GM19324 (cell line): ENCODE measurements around the gene HERPUD1.
"Not testable (repeated sequence)": the region's sequence is repeated elsewhere in the genome, so short reads cannot be mapped to it uniquely, and the experiment has no call there.

ENCODE experiments used
- ATAC-seq: cut with Tn5 transposase; IDR thresholded peaks from one replicate; pipeline ENCODE4 v1.9.1; 2021; ENCODE audit warnings: mild to moderate bottlenecking, moderate library complexity; ENCODE audit not compliant: unreplicated experiment, low FRiP score

HERPUD1 gene

DNA sequence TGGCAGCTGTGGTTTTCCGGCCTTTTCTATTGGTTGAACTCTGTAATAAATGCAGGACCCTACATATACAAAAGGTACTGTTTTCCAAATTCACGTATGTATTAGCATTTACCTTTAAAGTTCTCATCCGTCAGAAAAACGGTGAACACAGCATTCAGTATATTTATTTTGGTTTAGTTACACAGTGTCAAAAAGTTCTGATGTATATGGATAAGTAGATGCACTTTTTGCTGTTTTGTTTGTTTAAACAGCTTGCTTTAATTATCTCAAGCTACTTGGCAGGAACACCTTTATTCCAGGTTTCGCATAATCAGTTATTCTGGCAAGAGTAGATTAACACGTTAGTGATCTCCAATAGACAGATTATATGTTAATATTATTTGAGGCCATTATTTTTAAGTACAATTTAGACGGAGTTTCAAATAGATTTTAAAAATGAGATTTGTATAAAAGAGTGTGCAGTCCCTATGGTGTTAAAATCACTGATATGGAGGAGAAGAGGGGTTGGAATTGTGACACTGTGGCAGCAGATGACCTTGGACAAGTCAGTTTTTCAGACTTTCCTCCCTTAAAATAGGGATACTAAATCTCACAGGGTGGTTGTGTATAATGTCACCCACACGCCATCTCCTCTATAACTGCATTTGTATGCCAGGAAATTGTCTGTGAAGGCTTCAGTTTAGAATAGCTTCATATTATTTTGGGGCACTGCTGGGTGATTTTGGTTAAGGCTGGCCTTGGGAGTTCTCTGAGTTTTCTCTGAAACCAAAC is 2.1 kb downstream of the HERPUD1 start:
- ATAC-seq: no peak

DNA sequence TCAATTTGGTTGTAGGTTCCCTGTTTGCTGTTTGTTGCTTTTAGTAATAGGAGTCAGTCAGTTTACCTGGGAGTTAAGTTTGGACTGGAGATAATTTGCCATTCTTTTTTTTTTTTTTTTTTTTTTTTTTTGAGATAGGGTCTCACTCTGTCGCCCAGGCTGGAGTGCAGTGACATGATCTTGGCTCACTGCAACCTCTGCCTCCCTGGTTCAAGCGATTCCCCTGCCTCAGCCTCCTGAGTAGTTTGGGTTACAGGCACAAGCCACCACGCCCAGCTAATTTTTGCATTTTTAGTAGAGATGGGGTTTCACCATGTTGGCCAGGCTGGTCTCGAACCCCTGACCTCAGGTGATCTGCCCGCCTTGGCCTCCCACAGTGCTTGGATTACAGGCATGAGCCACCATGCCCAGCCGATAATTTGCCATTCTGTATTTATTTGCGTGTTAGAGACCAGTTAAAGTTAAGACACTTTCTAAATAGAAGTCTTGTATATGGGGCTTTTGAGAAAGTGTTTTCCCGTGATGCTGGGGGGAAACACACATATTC is 2.7 kb downstream of the HERPUD1 start:
- ATAC-seq: not testable (repeated sequence)

DNA sequence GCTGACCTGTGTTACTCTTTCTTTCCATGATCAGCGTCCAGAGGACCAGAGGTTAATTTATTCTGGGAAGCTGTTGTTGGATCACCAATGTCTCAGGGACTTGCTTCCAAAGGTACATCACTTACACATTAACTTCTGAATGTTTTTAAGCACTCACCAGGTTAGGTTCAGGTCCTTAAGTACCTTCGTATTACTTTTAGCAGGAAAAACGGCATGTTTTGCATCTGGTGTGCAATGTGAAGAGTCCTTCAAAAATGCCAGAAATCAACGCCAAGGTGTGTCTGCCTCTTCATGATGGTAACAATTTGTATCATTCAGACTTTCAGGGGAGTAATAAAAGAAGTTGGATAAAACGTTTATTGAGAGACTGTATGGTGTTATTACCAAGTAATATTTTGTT is 3.3 kb downstream of the HERPUD1 start:
- no peak for ATAC-seq

DNA sequence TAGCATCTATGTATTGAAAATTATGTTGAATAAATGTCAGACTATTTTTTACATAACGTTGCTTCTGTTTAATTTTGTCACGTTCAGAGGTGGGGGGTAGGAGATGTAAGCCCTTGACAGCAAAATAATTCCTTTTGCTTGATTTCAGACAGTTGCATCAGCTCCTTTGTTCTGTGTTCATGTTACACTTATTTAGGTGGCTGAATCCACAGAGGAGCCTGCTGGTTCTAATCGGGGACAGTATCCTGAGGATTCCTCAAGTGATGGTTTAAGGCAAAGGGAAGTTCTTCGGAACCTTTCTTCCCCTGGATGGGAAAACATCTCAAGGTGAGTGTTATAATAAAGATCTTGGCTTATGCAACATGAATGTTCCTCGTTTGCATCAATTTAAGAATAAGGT is 4.5 kb downstream of the HERPUD1 start:
- no peak for ATAC-seq

DNA sequence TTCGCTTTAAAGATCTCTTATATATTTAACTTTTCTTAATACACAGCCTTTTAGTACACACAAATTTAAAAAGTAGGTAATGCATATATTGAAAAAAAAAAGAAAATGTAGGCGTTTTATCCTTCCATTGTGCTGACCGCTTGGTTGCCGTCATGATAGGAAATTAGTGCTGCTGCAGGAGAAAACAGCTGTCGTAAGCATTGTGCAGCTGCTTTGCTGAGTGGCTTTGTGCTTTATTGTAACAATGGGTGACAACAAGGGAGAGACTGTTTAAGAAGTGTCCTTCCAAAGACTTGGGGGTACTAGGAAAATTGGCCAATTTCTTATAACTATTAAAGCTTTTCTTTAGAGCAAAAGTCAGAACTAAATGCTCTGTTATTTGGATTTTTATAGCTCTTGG is 5.0 kb downstream of the HERPUD1 start:
- ATAC-seq: no peak

DNA sequence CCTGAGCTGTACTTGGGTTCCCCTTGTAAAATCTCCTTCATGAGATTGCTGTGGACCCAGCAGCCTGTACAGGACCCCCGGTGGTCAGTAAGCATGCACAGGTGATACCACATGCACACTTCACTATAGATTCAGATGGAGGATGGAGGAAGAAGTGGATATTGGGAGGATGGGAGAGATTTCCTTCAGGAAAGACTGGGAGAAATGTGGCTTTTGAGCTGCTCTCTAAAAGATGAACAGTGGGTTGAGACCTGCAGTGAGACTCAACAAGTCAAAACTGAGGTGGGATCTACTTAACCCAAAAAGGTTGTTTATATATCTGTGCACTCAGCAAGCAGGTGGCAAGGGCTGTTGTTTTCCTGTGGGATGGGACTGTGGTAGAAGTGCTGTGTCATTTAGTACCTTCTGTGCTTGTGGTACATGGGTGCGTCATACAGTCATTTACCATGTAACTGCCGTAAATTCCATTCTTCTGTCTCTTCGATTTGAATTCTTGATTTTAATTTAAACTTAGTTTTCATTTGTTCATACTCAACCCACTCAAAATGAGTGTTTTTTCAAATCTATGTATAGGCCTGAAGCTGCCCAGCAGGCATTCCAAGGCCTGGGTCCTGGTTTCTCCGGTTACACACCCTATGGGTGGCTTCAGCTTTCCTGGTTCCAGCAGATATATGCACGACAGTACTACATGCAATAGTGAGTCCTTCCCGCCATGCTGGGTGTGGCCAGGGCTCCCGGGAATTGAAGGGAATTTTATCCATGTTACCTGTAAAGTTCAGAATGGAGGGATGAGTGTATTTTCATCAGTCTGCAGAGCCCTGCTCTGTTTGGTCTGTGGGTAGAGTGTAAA is 6.9 kb downstream of the HERPUD1 start:
- ATAC-seq: no peak

DNA sequence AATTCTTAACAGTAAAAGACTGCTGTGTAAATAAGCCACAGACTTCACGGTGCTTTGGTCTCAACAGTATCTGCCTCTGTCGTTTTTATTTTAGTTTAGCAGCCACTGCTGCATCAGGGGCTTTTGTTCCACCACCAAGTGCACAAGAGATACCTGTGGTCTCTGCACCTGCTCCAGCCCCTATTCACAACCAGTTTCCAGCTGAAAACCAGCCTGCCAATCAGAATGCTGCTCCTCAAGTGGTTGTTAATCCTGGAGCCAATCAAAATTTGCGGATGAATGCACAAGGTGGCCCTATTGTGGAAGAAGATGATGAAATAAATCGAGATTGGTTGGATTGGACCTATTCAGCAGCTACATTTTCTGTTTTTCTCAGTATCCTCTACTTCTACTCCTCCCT is 7.9 kb downstream of the HERPUD1 start:
- no peak for ATAC-seq

DNA sequence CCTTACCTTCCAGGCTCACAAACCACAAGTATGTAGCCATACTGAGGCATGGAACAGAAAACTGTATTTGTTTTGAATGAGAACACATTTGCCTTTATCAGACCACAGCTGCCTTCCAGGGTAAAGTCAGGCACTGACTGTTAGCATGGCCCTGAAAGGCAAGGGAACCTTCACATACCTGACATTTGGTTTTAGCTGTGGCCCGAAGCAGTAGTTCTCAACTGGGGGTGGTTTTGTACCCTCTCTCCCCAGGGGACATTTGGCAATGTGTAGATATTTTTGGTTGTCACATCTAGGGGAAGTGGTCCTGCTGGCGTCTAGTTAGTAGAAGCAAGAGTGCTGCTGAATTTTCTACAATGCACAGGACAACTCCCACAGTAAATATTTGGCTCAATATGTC is 9.2 kb downstream of the HERPUD1 start:
- no peak for ATAC-seq

DNA sequence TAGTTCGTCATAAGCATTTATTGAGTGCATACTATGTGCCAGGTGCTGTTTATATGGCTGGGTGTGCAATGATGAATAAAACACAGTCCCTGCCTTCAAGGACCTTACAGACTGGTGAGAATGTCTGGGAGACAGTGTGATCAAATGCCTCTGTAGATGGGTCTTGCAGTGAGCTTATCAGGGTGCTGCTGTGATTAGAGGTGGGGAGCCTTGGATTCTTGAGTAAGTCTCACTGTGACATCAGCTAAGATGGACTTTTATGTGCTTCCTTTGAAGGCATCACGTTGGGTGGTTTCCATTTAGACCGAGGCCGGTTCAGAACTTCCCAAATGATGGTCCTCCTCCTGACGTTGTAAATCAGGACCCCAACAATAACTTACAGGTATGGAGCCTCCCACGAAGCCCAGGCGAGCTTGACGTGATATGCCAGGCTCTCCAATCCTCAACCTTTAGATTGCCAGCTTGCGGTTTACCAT is 10.0 kb downstream of the HERPUD1 start:
- no peak for ATAC-seq

DNA sequence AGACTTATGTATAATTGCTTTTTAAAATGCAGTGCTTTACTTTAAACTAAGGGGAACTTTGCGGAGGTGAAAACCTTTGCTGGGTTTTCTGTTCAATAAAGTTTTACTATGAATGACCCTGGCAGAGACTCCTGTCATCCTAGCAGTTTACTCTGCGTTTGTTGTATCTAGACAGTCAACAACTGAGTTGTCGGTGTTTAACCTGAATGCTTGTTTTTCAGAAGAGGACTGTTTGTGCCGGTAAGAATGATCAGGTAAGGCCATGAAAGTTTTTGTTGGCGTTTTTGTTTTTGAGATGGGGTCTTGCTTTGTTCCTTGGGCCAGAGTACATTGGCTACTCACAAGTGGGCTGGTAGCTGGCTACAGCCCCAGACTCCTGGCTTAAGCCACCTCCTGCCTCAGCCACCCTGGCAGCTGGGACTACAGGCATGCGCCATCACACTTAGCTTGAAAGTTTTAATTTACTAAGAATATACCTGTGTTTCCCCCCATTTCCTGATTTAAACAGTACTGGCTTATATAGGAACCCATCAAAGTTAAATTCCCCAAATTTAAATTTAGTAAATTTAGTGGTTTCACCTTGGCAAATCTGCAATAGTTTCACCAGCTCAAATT is 11.9 kb downstream of the HERPUD1 start:
- ATAC-seq: no peak

DNA sequence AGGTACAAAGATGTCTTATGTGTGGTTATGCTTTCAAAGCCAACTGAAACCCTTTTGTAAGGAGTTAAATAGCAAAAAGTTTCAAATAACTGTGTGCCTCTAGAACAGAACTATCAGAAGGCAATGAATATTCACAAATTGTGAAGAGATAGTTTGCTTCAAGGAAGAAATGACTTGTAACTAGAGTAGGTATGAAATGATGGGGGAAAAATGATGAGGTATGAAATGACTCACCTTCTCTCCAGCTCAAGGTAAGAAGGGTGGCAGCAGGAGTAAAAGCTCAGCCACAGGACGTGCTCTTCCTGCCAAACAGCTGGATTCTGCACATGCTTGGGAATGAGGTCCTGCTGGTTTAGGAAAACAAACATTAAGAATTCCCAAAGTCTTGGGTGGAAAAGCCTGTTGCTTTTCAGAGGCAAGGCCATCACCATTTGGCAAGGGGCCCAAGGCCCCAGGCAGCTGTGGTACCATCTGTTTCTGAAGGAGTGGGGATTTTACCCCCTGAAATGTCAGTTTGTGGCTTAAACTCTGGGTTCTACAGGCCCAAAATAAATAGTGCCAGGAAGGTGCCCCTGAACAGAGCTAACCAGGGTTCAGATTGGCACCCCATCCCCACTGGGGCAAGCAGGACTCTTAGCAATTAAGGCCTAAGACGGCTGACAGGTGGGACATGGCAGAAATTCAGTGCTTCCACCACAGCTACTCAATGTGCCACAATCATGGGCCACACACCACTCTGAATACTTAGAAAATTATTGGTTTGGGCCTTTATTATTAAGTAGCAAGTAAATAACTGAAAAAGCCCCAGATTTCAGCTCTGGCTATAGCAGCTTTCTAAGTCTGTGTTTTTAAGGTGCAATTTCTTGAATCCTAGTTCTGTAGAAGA is 13.3 kb downstream of the HERPUD1 start:
- no peak for ATAC-seq

DNA sequence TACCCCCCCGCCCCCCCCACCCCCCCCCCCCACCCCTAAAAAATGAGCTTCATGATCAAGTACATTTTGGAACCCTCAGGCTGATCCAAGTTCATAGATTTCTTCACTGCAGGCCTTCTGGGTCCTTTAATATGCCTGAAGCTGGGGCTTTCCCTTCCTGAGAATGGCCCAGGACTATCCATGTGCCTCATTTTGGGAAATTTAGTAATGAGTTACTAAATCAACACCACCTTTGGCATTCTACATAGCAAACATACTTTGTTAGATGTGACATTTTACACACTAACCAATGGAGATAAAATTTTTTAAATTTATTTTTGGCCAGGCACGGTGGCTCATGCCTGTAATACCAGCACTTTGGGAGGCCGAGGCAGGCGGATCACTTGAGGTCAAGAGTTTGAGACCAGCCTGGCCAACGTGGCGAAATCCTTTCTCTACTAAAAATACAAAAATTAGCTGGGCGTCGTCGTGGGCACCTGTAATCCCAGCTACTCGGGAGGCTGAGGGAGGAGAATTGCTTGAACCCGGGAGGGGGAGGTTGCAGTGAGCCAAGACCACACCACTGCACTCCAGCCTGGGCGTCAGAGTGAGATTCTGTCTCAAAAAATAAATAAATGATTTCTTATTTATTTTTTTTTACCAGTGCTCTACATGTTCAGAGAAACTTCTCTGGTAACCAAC is 14.0 kb downstream of the HERPUD1 start:
- ATAC-seq: no peak

DNA sequence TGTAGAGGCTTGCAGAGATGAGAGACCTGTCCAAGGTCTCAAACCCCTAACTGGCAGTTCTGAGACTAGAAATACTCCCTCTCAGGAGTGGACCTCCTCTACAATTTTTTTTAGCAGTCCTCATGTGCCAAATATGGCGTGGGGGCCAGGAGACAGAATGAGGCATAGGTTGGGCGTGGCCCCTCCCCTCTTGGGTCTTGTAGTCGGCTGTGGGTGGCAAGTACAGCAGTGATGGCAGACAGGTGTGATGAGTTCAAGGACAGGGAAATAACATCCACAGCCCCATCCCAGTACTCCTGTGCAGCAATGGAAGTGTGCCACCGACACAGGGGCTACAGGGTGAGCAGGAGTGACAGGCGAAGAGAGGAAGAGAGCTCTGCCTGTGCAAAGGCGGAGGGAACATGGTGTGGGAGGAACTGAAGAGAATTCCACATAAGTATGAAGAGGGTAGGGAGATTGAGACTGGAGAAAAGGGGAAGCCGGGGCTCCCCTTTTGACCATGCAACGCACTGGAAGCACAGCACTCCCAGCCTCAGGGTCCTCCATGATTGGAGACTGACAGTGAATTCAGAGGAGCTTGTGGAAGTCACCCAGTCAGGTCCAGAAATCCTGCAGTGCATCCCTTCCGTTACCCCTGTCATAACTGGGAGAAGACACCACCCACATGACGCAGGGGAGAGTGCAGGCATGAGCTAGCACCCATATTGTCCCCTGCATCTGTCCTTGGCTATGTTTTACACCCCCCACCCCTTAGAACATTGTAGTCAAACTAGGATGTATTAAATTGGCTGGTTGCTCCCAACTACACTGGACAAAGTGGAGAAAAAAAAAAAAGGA is 15.0 kb downstream of the HERPUD1 start:
- ATAC-seq: no peak

DNA sequence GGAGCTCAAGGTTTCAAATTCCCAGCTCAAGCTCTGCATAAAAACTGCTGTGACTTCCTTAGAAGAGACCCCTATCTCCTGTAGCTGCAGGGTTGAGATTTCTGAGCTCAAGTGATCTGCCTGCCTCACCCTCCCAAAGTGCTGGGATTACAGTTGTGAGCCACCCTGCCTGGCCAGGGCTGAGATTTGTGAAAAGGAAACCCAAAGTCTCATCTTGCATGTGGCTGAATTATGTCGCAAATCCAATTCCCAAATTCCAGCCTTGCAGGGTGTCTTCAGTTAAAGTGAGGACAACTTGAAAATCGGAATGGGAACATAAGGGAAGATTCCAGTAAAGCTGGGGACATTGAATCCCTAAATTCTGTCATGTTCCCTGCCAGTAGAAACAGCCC is 15.7 kb downstream of the HERPUD1 start:
- ATAC-seq: no peak

DNA sequence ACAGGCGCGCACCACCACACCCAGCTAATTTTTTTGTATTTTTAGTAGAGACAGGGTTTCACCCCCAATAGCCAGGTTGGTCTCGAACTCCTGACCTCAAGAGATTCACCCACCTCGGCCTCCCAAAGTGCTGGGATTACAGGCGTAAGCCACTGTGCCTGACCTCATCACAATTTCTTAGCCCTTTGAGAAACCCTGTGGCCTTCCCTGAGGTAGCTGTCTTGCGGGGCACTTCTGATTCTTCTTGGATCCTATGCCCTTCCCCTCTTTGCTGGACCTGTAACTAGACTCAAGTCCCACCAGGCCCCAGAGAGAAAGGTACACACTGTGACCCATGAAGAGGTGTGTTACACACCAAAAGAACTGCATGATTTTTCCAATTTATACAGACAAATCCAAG is 16.3 kb downstream of the HERPUD1 start:
- ATAC-seq: no peak

DNA sequence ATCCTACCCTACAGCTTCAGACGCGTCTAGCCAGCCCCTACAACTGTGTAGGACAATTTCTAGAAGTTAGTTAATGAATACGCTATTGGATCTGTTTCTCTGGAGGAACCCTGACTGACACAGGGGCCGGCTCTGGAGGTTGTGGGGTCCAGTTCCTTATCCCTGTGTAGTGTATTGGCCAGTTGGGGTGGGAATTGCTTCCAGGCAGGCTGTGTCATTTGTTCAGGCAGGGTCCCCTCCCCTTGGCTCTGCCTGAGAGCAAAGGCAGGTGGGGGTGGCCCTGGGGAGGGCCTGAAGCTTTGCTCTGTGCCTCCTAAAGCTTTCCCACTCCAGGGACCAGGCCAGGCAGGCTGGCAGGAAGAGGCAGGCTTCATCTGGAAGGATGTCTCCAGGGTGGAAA is 18.1 kb downstream of the HERPUD1 start:
- no peak for ATAC-seq

DNA sequence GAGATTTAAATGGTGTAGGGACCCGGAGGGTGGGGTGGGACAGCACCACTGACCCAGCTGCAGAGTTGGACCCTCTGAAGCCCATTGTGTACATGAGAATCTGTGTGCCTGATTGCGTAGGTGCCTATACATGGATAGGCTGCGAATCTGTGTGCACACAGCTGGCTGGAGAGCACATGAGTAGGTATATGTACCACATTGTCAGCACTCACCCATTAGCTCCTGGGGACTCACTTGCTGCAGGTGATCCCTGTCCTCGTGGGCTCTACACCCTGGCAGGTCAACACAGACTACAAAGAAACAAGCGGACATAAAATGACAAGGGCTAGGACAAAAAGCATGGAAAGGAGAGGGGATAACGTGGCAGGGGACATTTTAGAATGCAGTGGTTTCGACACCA is 18.5 kb downstream of the HERPUD1 start:
- no peak for ATAC-seq

DNA sequence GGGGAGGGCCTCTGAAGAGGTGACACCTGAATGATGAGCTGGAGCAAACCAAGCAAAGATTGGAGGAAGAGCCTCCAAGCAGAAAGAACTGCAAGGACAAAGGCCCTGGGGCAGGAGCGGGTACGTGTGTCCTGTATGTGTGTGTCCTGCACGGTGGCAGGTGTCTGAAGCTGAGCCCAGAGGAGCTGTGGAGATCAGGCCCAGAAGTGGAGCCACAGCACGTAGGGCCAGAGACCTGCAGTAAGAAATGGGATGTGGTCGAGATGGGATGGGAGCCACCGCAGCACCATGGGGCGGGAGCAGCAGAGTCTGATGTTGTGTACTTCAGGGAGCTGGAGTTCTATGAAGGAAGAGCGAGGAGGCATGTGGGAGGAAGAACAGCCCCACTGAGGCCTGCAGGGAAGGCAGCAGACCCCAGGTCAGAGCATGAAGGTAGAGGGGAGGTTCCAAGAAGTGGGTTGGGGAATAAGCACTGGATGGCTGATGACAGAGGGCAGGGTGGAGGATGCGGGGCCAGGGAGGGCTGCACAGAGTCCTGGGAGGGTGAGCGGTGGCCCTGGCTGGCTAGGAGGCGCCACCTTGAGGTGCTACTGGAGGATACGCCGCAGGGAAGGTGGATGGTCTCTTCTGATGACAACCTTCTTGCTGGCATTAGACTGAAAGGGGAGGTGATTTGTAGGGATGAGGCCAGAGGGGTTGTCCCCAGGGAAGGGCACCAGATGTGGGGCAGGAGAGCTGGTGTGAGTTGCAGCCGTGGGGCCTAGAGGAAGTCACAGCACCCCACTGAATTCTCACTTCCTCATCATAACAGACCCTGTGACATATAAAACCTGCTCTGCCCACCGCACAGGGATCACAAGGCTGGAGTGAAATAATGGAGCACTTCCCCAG is 19.2 kb downstream of the HERPUD1 start:
- no peak for ATAC-seq
